Fibroblast of mammary gland (primary cell): Measurements from ENCODE around the gene CBX5.

Source experiments
- DNase-seq: peaks from one replicate; pipeline ENCODE4 v3.0.0-alpha.2; 2010; ENCODE audit warnings: low read depth
- H3K4me3 ChIP-seq: 2 replicates; pipeline ENCODE4 v1.5.1; 2011; ENCODE audit warnings: low read depth, mild to moderate bottlenecking, low read length, moderate library complexity; ENCODE audit not compliant: control insufficient read depth
- CTCF ChIP-seq: conservative IDR thresholded peaks from 2 replicates; pipeline ENCODE4 v1.5.1; 2011; ENCODE audit warnings: low read depth, low read length, inconsistent platforms; ENCODE audit not compliant: control insufficient read depth, insufficient read depth

Gene CBX5

GRCh38 chr12:54266852-54267251 lies 13.1 kb downstream of the CBX5 start:
- no peak for DNase-seq
- TF ChIP-seq CTCF: no peak
- H3K4me3 ChIP-seq: no peak overlapping the region

- no peak for DNase-seq
- H3K4me3 ChIP-seq: no peak overlapping the region
- no peak for TF ChIP-seq CTCF
These were observed 14.5 kb downstream of the CBX5 start for GRCh38 chr12:54265364-54265812.

- no peak overlapping the region for H3K4me3 ChIP-seq
- DNase-seq: peak; percentile 61
- TF ChIP-seq CTCF: no peak
These were observed 17.5 kb downstream of the CBX5 start for GRCh38 chr12:54262403-54262925.

- DNase-seq: no peak
- no peak overlapping the region for H3K4me3 ChIP-seq
These were observed 18.0 kb downstream of the CBX5 start for GRCh38 chr12:54261815-54262402.

GRCh38 chr12:54259194-54260011 lies 20.5 kb downstream of the CBX5 start:
- no peak for TF ChIP-seq CTCF
- peak; percentile 79 for DNase-seq
- peak overlapping the region; percentile 35 for H3K4me3 ChIP-seq

More at GRCh38 chr12:54261815-54262402, 18.0 kb downstream of the CBX5 start:
- no peak for TF ChIP-seq CTCF

- TF ChIP-seq CTCF: no peak
- no peak overlapping the region for H3K4me3 ChIP-seq
- no peak for DNase-seq
These were observed 21.7 kb downstream of the CBX5 start for GRCh38 chr12:54258201-54258681.
